GM12875 (cell line): Measurements from ENCODE around the gene SDK1.

Source experiments
- H3K4me3 ChIP-seq: one replicate; pipeline ENCODE4 v1.5.1; 2011; ENCODE audit warnings: low read depth, low read length, control low read depth
- CTCF ChIP-seq: IDR thresholded peaks from 2 replicates; pipeline ENCODE4 v1.5.1; 2011; ENCODE audit warnings: low read depth, mild to moderate bottlenecking, control low read depth, inconsistent platforms, low read length, moderate library complexity, borderline replicate concordance; ENCODE audit not compliant: insufficient read depth

SDK1 gene

GRCh38 chr7:4134204-4134603 lies 833.2 kb downstream of the SDK1 start:
- TF ChIP-seq CTCF: no peak
- no peak overlapping the region for H3K4me3 ChIP-seq

DNA sequence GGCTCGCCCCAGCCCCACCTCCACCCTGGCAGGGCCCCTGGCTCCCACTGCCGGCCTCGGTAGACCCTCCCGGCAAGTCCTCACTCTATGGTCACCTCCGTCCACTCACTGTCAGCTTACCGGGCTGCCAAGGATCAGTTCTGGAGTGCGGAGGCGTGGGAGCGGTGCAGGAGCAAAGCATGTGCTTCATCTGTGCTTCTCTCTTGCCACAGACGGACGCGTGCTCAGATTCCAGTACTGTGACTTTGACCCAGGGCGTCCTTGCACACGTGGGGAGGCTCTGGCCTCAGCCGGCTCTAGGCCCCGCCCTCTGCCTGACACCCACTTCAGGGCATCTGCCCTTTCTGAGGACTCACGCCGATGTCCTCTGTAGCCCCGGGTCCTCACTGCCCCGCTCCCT lies 833.6 kb downstream of the SDK1 start:
- TF ChIP-seq CTCF: no peak
- H3K4me3 ChIP-seq: no peak overlapping the region

DNA sequence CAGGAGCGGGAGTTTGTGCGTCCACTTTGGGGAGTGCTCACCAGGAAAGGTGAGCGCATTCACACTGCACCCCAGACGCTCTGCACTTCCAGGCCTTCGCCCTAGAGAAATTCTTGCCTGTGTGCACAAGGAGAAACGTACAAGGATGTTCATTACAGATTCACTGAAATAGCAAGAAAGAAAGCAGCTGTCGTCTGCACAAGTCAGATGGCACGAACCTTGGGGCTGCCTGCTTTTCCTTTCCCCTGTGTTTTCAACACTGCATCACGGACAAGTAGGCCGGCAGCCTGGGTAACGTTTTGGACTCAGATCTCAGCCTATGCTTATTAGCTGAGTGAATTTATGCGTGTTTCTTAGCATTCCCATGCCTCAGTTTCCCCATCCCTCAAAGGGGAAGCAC lies 834.2 kb downstream of the SDK1 start:
- no peak overlapping the region for H3K4me3 ChIP-seq
- TF ChIP-seq CTCF: no peak

DNA sequence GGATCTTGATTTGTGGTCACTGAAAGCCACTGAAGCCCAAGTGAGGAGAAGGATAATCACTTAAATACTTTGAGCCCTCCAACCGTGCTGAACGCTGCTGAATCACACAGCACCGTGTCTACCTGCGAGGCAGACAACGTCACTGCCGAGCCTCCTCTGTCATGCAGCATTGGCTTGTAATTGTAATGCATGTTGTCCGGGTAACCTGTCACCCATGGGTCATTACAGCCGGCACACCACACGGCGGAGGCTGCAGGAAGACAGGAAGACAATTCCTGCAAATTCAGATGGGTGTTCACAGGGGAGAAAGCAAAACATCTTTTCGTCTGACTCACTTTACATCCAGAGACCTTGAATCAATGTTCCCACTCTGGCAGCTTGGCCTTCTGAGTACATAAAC lies 835.0 kb downstream of the SDK1 start:
- TF ChIP-seq CTCF: no peak
- H3K4me3 ChIP-seq: no peak overlapping the region

- TF ChIP-seq CTCF: no peak
These were observed 835.6 kb downstream of the SDK1 start for GRCh38 chr7:4136501-4137110.

GRCh38 chr7:4137552-4137951 lies 836.5 kb downstream of the SDK1 start:
- TF ChIP-seq CTCF: no peak
- no peak overlapping the region for H3K4me3 ChIP-seq

More at GRCh38 chr7:4136501-4137110, 835.6 kb downstream of the SDK1 start:
- no peak overlapping the region for H3K4me3 ChIP-seq

DNA sequence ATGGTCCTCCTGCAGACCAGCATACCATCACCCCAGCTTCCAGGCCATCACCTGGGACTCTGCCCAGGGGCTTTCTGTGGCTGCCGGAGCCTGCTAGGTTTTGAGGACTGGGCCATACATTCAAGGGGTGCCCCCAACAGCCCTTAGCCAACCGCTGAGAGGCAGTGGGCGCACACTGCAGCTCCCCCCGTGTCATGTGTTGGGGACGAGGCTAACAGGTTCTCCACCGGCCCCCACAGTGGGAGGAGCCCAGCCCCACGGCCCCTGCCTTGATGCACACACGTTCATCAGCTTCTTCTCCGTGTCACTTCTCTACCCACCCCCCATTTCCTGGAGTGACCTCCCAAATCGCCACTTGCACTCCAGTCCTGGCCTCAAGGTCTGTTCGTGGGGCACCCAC lies 837.8 kb downstream of the SDK1 start:
- no peak for TF ChIP-seq CTCF
- H3K4me3 ChIP-seq: no peak overlapping the region
